HG02759 (cell line): ENCODE measurements around the gene RGS11.

ENCODE experiments used
- ATAC-seq: cut with Tn5 transposase; IDR thresholded peaks from one replicate; pipeline ENCODE4 v1.9.1; 2021; ENCODE audit warnings: mild to moderate bottlenecking, moderate library complexity; ENCODE audit not compliant: unreplicated experiment

RGS11 gene

DNA sequence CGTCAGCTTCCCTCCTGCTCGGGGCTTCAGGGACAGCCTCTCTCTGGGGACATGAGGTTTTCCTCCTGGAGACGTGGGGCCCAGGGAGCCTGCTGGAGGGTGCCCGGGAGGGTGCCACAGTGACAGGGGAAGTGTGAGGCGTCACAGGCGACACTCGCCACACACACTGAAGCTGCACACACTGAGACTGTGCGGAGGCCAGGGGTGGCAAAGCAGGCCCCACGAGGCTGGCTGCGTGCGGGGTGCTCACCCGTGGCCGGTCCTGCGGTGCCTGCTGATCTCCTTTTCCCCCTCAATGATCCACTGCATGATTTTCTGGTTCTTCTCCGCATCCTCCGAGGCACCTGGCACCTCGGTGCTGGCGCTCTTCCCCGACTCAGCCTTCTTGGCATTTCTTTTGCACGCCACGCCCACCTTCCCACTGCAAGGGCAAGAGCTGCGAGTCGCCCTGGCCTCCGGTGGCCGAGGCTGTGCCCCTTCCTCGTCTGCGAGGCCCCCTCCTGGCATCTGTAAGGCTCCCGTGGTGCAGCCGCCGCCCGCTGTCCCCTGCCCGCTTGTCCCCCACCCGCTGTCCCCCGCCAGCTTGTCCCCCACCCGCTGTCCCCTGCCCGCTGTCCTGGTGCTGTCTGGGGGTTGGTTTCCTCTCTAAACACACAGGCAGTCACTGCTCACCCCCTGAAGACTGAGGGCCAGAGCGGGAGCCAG is 21.2 kb upstream of the RGS11 start:
- ATAC-seq = no peak

DNA sequence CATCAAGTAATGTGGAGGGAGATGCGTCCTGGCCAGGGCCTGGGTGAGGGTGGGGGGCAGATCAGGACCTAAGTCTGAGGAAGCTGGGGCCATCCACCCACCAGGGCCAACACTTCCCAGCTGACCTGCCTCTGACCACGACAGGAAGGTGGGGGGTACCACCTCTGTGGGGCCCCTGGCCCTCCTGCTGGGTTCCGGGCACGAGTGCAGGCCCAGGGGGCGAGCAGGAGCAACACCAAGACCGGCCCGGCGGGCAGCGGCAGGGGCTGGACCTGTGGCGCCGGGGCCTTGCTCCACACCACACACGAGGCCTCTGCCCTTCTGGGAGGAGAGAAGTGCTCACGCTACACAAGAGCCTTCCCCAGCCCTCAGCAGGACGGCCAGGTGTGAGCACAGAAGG is 20.5 kb upstream of the RGS11 start:
- ATAC-seq = no peak

DNA sequence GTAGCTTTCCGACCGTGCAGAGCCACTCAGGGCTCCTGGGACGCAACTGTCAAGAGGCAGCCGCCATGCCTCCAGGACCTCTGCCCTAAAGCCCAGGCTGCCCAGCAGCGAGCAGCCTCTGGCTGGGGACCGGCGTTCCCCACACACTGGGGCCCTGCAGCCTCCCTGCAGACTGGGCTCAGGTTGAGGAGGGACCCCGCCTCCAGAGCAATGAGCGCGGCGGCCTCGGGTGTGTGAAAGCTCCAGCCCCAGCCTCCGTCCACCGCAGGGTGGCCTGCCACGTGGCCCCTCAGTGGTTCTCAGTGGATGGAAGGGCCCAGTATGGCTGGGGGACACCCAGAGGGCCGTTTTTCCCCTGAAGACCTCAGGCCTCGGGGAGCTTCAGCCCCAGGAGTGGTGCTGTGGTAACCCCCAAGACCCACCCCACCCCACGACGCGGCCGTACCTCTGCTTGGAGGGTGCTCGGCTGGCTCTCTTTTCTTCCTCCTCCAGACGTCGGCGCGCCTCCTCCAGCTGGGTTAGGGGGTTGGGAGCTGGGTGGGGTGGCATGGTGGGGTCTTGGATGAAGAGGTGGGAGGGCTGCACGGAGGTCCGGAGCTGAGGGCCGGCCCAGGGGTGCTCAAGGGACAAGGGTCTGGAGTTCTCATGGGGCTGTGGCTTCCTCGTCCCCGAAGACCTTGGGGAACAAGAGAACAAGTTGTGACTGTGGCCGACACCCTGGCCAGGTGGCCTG is 17.5 kb upstream of the RGS11 start:
- ATAC-seq = no peak

DNA sequence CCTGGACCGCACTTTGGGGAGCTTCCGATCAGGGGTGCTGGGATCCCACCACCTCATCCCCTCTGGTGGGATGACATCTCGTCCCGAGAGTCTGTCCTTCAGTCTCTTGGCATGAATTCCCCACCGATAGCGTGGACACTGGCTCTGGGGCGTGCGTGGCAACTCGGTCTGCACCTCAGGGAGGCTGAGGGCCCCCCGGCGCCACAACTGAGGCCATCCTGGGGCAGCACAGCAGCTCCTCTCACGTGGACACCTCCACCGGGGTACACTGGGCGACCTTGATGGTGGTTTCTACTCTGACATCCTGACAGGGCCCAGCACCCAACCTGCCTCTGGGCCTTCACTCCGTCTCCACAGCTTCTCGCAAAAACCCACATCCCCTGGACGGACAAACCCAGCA is 15.8 kb upstream of the RGS11 start:
- ATAC-seq = no peak

DNA sequence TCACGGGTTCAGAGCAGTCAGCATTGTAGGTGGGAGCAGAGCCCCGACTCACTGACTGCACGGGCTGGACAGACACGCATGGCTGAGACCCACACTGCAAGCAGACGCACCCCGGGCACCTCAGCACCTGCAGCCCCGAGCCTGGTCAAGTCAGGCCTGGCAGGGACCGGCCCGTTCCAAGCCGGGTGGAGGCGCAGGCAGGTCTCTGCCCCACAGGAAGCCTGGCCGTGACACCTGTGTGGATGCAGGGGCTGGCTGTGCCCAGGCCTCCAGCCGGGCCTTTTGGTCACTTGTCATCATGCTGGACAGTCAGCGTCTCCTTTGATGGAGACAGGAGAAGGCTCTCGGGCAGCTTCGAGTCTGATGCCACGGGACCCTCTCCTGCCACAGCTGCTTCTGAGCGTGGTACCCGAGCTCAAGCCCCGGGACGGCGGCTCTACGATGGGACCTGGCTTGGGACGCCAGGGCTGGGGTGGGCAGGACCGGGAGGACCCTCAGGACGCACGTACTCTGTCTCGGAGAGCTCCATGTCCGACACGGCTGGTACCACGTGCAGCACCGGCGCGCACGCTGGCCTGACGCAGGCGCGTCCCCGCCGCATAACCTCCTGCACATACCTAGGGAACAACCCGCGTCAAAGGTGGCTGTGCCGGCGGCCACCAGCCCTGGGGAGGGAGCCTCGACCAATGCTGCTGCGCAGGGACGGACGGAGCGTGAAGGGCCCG is 15.1 kb upstream of the RGS11 start:
- no peak for ATAC-seq

DNA sequence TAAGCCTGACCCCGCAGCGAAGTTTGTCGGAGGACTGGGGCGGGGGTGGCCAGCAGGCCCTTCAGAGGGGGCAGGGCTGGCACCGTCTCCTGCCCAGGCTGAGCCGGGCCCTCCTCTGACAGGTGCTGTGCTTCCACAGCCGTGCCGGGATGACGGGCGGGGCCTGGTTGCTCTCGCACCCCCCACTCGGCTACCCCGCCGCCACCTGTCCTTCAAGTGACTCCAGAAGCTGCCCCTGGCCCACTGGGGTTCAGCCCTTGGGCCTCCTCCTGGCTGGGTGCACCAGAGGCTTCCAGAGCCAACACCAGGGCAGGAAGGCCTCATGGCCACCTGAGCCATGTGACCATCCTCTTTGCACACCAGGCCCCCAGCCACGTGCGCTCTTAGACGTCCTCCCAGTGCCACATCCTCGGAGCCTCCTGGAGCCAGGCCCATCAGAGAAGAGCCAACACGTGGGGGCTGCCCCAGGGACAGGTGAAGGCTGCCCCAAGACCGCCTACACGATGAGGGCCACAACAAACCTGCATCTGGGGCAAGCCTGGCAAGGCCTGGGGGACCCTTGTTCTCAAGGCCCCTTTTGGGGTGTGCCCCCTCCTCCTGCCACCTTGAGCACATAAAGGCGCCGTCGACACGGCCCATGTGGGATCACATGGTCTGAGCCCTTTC is 14.4 kb upstream of the RGS11 start:
- ATAC-seq = no peak

DNA sequence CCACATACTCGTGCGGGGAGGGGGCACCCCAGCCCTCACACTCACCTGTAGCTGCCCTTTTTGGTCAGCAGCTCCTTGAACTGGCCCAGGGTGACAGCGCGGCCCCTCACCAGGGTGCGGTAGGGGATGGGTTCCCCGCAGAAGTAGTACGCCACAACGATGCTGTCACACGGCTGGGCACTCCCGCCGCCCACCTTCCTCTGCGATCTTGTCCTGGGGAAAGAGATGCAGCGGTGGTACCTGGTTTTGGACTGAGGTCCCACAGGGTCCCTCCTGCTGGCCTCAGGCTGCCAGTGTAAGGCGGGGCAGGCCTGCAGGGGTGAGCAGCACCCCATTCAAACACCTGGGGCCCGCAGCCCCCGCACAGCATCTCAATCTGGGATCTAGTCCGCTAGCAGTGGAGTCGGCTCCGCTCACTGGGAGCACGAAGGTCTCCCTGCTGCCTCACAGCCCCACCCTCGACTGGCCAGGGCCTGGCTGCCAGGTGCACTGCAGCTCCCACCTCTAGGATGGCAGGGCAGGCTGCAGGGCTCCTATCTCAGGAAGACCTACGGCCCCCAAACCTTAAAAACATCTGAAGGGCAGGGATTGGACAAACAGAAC is 13.8 kb upstream of the RGS11 start:
- no peak for ATAC-seq

DNA sequence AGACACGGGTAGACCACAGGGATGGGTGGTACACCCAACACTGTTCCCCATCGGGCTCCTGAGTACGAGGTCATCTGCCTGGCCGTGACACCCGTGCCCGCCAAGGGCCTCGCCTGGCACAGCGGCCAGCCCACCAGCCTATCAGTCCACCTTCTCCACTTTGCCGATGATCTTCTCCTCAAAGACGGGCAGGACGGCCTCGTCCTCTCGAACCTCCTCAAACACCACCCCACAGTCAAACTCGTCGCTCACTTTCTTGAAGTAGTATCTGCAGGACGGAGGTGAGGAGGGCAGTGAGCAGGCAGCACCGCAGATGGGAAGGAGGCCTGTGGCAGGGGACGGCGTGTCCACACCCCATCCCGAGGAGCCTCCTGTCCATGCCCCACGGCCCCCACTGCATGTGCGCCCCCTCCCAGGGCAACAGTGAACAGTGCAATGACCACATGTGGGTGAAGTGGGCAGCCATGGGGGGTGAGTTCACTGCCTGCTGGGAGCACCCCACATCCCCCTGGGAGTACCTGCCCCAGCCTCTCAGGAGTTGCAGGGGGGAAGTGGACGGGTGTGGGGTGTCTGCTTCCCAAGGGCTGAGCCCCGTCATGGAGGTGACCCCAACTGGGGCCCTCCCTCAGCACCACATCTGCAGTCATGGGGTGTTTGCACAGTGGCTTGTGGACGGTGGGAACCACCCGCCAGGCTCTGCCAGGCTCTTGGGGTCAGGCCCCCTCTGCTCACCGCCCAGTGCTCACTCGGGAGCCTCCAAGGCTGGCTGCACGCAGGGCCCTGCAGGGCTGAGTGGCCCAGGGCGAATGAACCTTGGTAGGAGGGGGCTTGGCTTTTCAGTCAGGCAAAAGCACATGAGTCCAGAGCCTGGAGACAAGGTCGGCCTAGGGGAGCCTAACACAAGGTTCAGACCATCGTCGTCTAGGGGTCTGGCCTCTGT is 12.5 kb upstream of the RGS11 start:
- ATAC-seq = no peak

DNA sequence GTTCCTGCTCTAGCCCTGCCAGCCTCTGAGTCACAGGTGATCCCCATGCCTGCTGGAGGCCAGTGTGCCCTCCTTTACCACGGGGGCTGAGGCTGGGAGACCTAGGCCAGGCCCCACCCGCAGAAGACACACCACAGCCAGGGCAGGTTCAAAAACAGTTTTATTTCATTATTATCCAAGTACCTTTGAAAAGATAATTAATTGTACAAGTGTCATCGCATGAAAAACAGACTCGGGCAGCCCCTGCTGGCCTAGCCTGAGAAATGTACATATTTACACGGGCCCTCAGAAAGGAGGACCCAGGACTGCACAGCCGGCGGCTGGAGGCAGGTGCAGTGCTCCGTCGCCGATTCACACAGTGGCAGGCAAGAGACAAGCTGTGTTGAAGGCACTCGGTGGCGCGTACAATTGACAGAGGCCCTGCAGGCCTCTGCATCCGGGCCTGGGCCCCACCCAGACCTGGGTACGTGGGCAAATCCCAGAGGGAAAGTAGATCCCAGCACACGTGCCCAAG is 11.6 kb upstream of the RGS11 start:
- ATAC-seq = no peak

DNA sequence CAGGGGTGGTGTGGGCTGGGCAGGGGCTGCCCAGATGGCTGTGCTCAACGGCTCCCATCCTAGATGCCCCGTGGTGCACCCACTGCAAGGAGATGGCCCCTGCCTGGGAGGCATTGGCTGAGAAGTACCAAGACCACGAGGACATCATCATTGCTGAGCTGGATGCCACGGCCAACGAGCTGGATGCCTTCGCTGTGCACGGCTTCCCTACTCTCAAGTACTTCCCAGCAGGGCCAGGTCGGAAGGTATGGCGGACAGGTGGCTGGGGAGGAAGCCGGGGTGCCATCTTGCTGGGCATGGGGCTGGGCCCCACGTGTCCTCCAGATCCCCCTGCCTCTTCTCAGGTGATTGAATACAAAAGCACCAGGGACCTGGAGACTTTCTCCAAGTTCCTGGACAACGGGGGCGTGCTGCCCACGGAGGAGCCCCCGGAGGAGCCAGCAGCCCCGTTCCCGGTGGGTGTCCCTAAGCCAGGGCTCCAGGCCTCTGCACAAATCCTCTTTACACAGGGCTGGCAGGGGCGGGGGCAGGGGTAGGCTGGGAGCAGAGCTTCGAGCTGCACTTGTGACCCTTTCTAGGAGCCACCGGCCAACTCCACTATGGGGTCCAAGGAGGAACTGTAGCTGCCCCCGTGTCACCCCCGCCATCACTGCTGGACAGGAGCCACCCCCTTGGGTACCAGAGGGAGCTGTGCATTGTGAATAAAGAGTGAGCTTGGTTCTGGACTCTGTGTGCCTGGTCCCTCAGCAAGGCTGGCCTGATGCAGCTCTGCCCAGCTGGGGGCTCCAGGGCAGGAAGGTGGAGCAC is 10.9 kb upstream of the RGS11 start:
- no peak for ATAC-seq

DNA sequence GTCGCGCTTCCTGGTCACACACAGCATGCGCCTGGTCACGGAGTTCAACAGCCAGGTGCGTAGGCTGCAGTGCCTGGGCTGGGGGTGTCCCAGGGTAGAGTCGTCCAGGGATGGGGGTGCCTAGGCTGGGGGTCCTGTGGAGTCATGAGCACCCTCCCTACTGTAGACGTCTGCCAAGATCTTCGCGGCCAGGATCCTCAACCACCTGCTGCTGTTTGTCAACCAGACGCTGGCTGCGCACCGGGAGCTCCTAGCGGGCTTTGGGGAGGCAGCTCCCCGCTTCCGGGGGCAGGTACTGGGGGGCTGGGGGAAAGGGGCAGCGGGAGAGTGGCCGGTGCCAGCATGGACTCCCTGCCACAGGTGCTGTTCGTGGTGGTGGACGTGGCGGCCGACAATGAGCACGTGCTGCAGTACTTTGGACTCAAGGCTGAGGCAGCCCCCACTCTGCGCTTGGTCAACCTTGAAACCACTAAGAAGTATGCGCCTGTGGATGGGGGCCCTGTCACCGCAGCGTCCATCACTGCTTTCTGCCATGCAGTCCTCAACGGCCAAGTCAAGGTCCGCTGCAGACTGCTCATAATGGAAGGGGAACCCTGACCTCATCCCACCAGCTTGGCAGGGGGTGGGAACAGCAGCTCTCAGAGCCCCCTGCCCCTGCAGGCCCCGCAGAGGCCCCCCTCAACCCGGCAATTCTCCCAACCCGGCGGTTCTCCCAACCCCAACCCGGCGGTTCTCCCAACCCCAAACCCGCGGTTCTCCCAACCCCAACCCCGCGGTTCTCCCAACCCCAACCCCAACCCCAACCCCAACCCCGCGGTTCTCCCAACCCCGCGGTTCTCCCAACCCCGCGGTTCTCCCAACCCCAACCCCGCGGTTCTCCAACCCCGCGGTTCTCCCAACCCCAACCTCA is 9.7 kb upstream of the RGS11 start:
- ATAC-seq = no peak

DNA sequence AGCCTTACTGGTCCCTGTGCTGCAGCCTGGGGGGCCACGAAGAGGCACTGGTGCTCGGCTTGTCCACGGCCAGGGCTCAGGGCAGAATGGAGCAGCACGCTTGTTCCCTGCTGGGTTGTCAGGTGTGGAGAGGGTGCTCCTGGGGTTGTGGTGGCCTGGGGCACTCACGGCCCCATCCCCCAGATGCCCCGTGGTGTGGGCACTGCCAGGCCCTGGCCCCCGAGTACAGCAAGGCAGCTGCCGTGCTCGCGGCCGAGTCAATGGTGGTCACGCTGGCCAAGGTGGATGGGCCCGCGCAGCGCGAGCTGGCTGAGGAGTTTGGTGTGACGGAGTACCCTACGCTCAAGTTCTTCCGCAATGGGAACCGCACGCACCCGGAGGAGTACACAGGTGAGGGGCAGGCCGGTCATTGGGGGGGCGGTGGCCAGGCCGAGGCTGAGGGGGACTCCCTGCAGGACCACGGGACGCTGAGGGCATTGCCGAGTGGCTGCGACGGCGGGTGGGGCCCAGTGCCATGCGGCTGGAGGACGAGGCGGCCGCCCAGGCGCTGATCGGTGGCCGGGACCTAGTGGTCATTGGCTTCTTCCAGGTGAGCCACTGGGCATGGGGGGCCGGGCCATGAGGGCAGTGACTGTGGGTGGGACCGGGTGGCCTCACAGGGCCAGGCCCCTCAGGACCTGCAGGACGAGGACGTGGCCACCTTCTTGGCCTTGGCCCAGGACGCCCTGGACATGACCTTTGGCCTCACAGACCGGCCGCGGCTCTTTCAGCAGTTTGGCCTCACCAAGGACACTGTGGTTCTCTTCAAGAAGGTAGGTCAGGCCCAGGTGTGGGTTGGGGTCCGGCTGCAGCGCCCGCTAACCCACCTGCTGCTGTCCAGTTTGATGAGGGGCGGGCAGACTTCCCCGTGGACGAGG is 8.7 kb upstream of the RGS11 start:
- no peak for ATAC-seq

DNA sequence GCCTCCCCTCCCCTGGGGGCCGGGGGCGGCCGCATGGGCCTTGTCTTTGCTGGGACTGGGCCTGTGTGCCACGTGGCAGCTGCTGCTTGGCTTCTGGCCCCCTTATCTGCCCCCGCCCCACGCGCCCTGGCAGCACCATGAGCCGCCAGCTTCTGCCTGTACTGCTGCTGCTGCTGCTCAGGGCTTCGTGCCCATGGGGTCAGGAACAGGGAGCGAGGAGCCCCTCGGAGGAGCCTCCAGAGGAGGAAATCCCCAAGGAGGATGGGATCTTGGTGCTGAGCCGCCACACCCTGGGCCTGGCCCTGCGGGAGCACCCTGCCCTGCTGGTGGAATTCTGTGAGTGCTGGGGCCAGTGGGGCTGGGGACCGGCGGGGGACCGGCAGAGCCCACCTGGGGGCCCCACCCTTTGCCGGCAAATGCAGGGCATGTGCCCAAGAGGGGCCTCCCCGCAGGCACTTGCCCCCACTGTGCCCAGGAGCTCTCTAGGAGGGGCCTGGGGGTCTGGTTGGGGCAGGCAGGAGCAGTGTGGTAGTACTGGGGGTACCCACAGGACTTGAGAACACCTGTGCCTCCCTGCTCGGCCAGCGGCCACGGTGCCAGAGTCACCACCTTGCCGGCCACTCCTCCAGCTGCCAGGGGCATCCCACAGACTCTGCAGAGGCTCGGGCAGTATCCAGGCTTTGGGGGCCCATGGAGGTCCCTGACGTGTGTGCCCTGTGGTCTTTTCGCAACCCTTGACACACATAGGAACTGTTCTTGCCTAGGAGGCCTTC is 7.5 kb upstream of the RGS11 start, which contains the start of gene PDIA2:
Gene PDIA2, plus strand, starts transcription at position 132 of the 773 bp plus-strand sequence. Its CDS starts 6 bp downstream, at position 138.
- no peak for ATAC-seq

DNA sequence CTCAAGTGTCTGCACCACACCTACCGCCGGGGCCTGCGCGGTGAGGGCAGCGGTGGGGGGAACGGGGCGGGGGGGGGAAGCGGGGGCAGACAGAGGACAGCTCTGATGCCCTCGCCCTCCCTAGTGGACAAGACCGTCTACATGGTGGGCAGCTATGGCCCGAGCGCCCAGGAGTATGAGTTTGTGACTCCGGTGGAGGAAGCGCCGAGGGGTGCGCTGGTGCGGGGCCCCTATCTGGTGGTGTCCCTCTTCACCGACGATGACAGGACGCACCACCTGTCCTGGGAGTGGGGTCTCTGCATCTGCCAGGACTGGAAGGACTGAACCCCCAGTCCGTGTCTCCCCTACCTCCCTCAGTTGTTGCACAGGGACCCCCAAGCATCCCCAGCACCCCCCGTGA is 6.7 kb upstream of the RGS11 start:
- no peak for ATAC-seq

DNA sequence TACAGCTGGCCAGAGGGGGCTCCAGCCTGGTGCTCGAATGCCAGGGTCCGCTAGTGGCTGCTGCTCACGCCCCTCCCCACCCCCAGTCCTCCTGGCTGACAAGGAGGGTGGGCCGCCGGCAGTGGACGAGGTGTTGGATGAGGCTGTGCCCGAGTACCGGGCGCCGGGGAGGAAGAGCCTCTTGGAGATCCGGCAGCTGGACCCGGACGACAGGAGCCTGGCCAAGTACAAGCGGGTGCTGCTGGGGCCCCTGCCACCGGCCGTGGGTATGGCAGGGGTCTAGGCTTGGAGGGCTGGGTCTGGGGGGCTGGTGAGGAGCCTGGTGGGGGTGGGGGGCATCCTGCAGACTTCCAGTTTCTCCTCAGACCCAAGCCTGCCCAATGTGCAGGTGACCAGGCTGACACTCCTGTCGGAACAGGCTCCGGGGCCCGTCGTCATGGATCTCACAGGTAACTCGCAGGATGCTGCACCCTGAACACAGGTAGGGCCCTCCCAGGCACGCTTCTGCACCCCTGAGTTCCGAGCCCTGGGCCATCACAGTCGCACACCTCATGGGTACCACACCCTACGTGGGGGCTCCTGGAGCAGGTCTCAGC is 6.0 kb upstream of the RGS11 start:
- ATAC-seq = no peak
